ENCODE measurements around the gene IL26.

DNA sequence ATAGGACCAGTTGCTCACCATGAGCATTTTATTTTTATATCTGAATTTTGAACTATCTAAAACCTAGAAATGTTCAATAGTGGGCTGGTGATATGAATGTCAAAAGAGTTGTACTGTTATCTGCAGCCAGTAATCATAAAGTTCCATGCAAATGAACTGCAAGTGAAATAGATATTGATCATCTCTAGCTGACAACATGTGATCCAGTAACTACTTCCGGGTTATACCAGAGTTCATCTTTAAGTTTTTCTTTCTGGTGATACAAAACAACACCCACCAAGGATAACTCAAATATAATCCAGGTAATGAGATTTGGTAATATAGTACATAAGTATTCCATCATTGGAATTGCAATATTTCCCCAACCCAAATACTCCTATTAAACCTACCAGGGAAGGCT lies 4.1 kb downstream of the IL26 start:
- TF ChIP-seq, protein P1, sequence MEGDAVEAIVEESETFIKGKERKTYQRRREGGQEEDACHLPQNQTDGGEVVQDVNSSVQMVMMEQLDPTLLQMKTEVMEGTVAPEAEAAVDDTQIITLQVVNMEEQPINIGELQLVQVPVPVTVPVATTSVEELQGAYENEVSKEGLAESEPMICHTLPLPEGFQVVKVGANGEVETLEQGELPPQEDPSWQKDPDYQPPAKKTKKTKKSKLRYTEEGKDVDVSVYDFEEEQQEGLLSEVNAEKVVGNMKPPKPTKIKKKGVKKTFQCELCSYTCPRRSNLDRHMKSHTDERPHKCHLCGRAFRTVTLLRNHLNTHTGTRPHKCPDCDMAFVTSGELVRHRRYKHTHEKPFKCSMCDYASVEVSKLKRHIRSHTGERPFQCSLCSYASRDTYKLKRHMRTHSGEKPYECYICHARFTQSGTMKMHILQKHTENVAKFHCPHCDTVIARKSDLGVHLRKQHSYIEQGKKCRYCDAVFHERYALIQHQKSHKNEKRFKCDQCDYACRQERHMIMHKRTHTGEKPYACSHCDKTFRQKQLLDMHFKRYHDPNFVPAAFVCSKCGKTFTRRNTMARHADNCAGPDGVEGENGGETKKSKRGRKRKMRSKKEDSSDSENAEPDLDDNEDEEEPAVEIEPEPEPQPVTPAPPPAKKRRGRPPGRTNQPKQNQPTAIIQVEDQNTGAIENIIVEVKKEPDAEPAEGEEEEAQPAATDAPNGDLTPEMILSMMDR (IDR thresholded peaks at IDR 0.05; ENCODE audit: insufficient read depth, low read depth, low read length), result no peak
- no peak for TF ChIP-seq EZH2 (IDR thresholded peaks at IDR 0.05; ENCODE audit: insufficient read depth, low read length)
